Right kidney (tissue), 1 donor: ENCODE data around the gene SERPINA10.
"Not testable (repeated sequence)": the region's sequence is repeated elsewhere in the genome, so short reads cannot be mapped to it uniquely, and the experiment has no call there.

ENCODE experiments used
- DNase-seq: peaks from one replicate; pipeline ENCODE4 v3.0.0-alpha.2; 2016

SERPINA10 gene

DNA sequence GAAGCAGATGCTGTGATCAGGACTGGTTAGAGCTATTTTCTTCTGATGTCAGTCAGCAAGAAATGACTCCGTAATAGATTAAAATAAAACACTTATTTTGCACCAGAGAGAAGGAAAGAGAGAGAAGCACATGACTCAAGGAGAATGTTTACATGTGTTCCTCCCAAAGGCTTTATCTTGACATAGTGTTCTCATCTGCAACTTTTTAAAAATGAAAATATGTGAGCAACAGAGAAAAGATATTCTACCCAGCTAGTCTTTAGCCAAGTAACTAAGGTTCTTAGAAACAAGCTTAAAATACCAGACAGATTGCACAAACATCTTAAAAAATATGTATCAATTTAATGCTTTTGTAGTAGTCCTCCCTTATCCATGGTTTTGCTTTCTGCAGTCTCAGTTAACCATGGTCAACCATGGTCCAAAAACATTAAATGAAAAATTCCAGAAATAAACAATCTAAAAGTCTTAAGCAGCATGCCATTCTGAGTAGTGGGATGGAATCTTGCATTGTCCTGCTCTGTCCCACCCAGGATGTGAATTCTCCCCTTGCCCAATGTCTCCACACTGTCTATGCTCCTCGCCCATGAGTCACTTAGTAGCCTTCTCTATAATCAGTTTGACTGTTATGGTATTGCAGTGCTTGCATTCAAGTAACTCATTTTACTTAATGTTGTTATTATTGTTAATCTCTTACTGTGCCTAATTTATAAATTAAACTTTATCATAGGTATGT is 9.9 kb downstream of the SERPINA10 start:
- no peak for DNase-seq

DNA sequence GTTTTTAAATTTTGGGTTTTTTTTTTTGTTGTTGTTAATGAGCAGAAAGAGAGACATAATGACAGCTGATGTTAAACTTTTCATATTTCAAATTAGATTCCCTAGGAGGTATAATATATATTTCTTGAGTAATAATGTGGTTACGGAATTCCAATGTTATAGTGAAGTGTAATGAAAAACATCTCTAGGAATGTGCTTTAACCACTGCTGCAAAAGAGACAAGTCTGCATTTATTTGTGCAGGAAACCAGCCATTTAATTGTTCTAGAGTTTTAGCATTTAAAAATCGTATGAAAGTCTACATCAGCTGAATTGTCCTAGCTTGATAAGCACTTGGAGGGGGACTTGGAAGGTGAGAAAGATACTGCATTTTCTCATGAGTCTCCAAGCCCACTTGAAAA is 14.3 kb downstream of the SERPINA10 start:
- DNase-seq = no peak

DNA sequence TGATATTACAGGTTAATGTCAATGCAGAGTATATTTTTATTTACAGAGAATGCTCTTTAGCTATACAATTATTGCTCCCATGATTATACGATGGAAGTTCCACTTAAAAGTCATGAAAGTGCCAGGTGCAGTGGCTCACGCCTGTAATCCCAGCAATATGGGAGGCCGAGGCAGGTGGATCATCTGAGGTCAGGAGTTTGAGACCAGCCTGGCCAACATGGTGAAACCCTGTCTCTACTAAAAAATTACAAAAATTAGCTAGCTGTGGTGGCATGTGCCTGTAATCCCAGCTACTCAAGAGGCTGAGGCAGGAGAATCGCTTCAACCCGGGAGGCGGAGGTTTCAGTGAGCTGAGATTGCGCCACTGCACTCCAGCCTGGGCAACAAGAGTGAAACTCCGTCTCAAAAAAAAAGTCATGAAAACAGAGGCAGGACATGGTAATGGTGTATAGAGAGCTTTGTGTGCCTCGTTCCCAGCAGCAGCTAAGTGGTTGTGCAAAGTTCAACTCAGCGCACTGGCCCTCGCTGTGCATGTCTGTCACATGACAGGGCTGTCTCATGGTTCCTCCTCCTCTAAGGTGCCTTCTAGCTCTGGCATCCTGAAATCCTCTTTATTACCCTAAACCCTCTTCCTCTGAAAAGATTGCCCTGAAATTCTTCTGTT is 16.0 kb downstream of the SERPINA10 start:
- not testable (repeated sequence) for DNase-seq

DNA sequence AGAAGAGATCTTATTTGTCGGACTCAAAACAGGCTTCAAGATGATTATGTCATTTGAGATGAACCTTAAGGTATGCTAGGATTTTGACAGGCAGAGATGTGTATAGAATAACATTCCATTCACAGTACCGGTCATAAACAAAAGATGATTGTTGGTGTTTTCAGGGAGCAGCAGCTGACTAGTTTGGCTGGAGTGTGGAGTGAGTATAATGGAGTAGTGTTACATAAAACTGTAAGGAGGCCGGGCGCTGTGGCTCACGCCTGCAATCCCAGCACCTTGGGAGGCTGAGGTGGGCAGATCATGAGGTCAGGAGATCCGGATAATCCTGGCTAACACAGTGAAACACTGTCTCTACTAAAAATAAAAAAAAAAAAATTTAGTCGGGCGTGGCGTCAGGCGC is 23.9 kb downstream of the SERPINA10 start:
- DNase-seq = no peak

DNA sequence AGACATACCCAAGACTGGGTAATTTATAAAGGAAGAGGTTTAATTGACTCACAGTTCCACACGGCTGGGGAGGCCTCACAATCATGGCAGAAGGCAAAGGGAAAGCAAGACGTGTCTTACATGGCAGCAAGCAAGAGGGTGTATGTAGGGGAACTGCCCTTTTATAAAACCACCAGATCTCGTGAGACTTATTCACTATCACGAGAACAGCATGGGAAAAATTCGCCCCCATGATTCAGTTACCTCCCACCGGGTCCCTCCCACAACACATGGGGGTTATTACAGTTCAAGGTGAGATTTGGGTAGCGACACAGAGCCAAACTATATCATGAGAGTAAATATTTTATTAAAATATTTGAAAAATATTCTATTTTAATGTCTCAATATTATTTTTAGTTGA is 24.5 kb downstream of the SERPINA10 start:
- not testable (repeated sequence) for DNase-seq

DNA sequence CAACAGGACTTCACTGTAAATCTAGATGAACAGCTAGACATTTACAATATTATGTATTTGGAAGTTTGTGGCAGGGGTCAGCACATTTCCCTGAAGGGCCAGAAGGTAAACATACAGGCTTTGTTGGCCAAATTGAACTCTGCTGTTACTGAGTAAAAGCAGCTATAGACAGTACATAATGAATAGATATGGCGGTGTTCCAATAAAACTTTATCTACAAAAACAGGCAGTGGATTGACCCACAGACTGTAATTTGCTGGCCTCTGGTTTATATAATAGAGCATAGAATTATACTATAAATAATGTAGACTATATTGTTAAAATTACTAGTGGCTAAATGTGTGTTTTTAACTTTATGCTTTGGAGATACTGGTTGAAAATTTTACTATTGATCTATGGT is 25.7 kb downstream of the SERPINA10 start:
- DNase-seq = no peak

DNA sequence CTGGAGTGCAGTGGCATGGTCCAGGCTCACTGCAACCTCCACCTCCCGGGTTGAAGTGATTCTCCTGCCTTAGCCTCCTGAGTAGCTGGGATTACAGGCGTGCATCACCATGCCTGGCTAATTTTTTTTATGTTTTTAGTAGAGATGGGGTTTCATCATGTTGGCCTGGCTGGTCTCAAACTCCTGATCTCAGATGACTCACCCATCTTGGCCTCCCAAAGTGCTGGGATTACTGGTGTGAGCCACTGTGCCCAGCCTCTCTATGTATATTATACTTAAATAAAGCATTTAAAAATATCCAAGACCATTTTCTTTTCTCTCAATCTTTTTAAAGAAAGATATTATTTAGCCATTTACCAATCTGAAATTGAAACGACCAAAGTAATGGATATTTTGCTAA is 28.9 kb downstream of the SERPINA10 start:
- DNase-seq = not testable (repeated sequence)

DNA sequence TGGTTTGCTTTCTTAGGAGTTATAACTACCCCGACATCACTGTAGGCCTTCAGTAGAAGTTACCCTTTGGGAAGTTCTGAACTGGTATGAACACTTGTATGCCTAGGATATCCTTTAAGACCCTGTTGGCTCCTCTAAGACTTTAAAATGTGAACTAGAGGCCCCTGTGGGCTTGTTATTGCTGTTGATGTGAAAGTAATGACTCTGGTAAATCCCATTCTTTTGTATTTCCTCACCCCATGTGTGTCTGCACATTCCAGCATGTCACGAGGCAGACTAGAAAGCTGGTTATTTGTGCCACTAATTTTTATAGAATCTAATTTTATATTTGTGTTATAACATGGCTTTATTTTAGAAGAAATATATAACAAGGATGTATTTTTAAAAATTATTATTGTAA is 48.9 kb downstream of the SERPINA10 start:
- no peak for DNase-seq

DNA sequence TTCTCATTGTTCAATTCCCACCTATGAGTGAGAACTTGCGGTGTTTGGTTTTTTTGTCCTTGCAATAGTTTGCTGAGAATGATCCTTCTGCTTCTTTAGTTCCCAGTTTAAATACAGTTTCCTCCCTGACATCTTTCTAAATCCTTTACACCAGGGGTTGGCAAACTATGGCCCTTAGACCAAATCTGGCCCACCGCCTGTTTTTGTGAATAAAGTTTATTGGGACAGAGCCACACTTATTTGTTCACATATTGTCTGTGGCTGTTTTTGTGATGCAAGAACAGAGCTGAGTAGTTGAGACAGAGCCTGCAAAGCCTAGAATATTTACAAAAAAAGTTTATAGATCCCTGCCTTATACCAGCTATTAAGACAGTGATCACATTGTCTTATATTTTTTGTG is 53.7 kb downstream of the SERPINA10 start:
- no peak for DNase-seq

DNA sequence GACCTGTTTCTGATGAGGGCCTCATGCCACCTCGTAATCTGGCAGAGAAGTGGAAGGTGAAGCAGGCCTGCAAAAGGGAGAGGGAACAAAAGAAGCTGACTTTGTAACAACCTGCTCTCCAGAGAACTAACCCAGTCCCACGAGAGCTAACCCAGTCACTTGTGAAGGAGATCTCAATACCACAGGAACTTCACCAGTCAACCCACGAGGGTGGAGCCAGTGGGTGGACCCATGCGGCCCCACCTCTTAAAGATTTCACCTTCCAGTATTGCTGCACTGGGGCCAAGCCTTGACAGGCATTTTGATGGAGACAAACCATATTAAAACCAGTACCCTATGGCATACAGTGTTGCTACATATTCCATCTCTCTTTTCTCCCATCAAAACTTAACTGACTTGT is 55.1 kb downstream of the SERPINA10 start:
- no peak for DNase-seq

DNA sequence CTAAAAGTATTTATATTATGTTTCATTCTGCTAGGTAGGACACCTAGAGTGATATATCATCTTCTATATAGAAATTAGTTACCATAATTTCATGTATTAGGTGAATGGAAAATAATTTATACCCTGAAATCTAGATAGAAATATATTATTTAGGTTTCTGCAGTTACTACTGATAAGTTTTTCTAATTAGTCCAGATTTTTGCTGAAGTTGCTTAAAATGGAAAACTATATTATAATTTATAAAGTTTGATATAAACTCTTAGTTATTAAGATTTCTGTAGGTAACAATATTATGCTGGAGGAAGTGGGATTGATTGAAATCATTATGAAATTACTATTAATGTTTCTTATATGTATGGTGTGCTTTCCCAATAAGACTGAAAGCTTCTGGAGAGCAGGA is 56.0 kb downstream of the SERPINA10 start:
- DNase-seq = no peak
